Measurements from ENCODE around the gene FALEC. TPM values are rescaled to one million over a fixed set of nuclear protein-coding genes. Genes with fewer than 3 reads are reported as not detected.

The FALEC gene
- total and polyA plus RNA-seq, 2 of the 8 experiments (the other 6 are each of a cell fraction or from before 2014, with no cell fraction given): not detected

- DNase-seq (ENCODE audit: low read depth in 1 of 2, low spot score in 2 of 2) (no peak), FAIRE-seq (no peak)
- Histone ChIP-seq H3K79me2 (ENCODE audit: control insufficient read depth in 1 of 2, insufficient read depth in 2 of 2, low read length in 2 of 2) (no peaks in the 10 kb centered on the region), H3K4ac (replicated peaks; ENCODE audit: insufficient read length, low read depth, low read length) (no peak overlapping the region), H2BK15ac (ENCODE audit: low read length) (no peak overlapping the region; the same call in 1 of the 2 replicates), H3K27me3 (replicated peaks in 1 of 4; ENCODE audit: control insufficient read depth in 3 of 4, extremely low read depth in 1 of 4, insufficient read depth in 3 of 4, low read length in 3 of 4) (no peaks in the 10 kb centered on the region; a peak in 1 of 7 replicates), H2BK120ac (replicated peaks; ENCODE audit: low read depth, low read length) (no peak overlapping the region), H2AK5ac (ENCODE audit: low read depth, low read length) (no peak overlapping the region), H4K5ac (ENCODE audit: insufficient read length, low read depth, low read length) (no peak overlapping the region), H4K8ac (ENCODE audit: extremely low read depth, insufficient read depth, low read length) (no peak overlapping the region; the same call in 1 of the 2 replicates), H2BK20ac (ENCODE audit: low read length) (no peak overlapping the region), H3K56ac (replicated peaks; ENCODE audit: insufficient read length, low read depth, low read length) (no peak overlapping the region), H4K91ac (replicated peaks; ENCODE audit: insufficient read length, low read length) (no peak overlapping the region), H3K36me3 (ENCODE audit: control insufficient read depth in 2 of 4, insufficient read depth in 4 of 4, low read length in 3 of 4) (no peaks in the 10 kb centered on the region), H2BK12ac (ENCODE audit: low read depth, low read length) (peak overlapping the region; percentile 84; the same call in 1 of the 2 replicates), H3K23me2 (ENCODE audit: low read depth, low read length) (peaks cover 5% of the 10 kb centered on the region), H3K4me2 (ENCODE audit: insufficient read depth in 1 of 2, low read depth in 2 of 2, low read length in 2 of 2) (peak overlapping the region; percentile 88 to 91), H2AFZ (ENCODE audit: low read length) (peak overlapping the region; percentile 54; the same call in 1 of the 2 replicates), H3K27ac (ENCODE audit: low read depth, low read length) (no peak overlapping the region), H3K79me1 (ENCODE audit: low read depth, low read length) (no peaks in the 10 kb centered on the region), H3K4me1 (replicated peaks in 1 of 4; ENCODE audit: control insufficient read depth in 3 of 4, insufficient read depth in 4 of 4, low read length in 3 of 4) (peaks cover 0 to 4% (median 3%) of the 10 kb centered on the region in 4 experiments; a peak in 5 of 7 replicates), H3K23ac (ENCODE audit: insufficient read length) (no peak overlapping the region), H3K18ac (ENCODE audit: extremely low read depth, low read length) (no peak overlapping the region; the same call in 1 of the 2 replicates), H3K9me3 (ENCODE audit: insufficient read depth in 2 of 2, low read depth in 1 of 2, low read length in 1 of 2) (no peaks in the 10 kb centered on the region), H2BK5ac (ENCODE audit: low read depth, low read length) (no peak overlapping the region), H3K9ac (replicated peaks in 1 of 4; ENCODE audit: extremely low read depth in 1 of 4, low read depth in 3 of 4, low read length in 3 of 4) (peak overlapping the region in 1 of 4 experiments; percentile 41; a peak in 3 of 7 replicates), H4K20me1 (replicated peaks in 1 of 2; ENCODE audit: control insufficient read depth in 1 of 2, insufficient read depth in 2 of 2, low read length in 2 of 2) (no peaks in the 10 kb centered on the region), H3K14ac (ENCODE audit: insufficient read length) (no peak overlapping the region), H3K4me3 (ENCODE audit: extremely low read depth in 1 of 4, insufficient read depth in 2 of 4, low read depth in 3 of 4, low read length in 4 of 4) (peak overlapping the region; percentile 72 to 91 (median 76))
- ChIA-PET POLR2A (ENCODE audit: partially characterized antibody) (interaction anchor here (0.5 to 2.4 kb wide), 14 partner anchors 9 to 421 kb away, joined by 3 to 10 read pairs (median 6); partner anchors contain the start of genes ADAMTSL4, APH1A, MCL1 and RPRD2), CTCF (ENCODE audit: partially characterized antibody) (interaction anchor here (0.6 to 22.4 kb wide), 13 partner anchors 17 to 268 kb away, joined by 3 to 253 read pairs (median 3); no protein-coding TSS in a partner anchor)
- WGBS, 2 experiments (ENCODE audit: extremely low coverage in 1 of 2, insufficient coverage in 1 of 2, insufficient read length in 1 of 2, insufficient replicate concordance in 2 of 2, low coverage in 1 of 2, low lambda C conversion rate in 2 of 2, missing lambda C conversion rate in 1 of 2): 22% methylated on average over 12 of the region's 19 CpGs; no CpG with 5 or more reads in 1 of the 2 experiments
- TF ChIP-seq YY1 (IDR thresholded peaks at IDR 0.05; ENCODE audit: low read depth, low read length): no peak
- no peak for TF ChIP-seq TEAD4 (IDR thresholded peaks at IDR 0.05; ENCODE audit: low read depth, low read length)
- 0 out of 2 replicates have a peak, but pooled peaks have one; percentile 31 for TF ChIP-seq KDM1A (IDR thresholded peaks at IDR 0.05; ENCODE audit: borderline replicate concordance, low read length)
Measured at GRCh38 chr1:150516050-150516591, 569 bp downstream of the FALEC start.
